GM21619 (cell line): ENCODE data around the gene SMYD4.
"Not testable (repeated sequence)": the region's sequence is repeated elsewhere in the genome, so short reads cannot be mapped to it uniquely, and the experiment has no call there.

Experiments used
- ATAC-seq: cut with Tn5 transposase; IDR thresholded peaks from one replicate; pipeline ENCODE4 v1.9.1; 2021; ENCODE audit not compliant: unreplicated experiment

The SMYD4 gene

GRCh38 chr17:1829592-1830257, at the start of gene SMYD4, which contains the start of gene RPA1:
Gene SMYD4 (minus strand): TSS chr17:1829902. CDS start chr17:1827994, 1,908 bp downstream.
Gene RPA1 (plus strand): TSS chr17:1830005. CDS start chr17:1830094, 89 bp downstream.
- ATAC-seq, result peak; percentile 68

DNA sequence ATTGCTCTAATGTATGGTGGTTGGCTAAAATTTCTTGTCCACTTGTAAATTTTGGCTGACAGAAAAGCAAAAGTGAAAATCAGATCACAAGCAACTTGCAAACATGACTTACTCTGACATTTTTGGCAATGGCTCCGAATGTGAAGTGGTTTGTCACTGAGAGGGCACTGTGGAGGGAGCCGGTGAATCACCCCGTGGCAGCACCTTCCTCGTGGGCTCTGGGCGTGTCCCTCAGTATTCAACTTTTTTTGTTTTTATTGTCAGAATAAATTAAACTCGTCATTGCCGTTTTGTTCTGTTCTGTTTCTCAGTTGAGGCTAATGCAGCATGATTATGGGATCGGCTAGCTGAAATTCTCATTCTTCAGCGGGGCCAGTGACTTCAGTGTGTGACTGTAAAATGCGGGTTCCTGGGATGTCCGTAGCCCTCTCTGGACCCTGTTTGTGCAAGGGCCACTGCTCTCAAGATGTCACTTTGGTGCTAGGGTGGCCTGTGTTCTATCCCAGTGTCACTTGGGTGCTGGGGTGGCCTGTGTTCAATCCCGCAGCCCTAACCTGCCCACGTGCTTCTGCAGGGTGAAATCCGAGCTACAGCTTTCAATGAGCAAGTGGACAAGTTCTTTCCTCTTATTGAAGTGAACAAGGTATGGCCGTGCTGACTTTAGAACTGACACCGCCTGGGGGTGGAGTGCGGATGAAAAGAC, 48.9 kb upstream of the SMYD4 start:
- no peak for ATAC-seq

GRCh38 chr17:1875597-1875996, 45.9 kb upstream of the SMYD4 start:
- no peak for ATAC-seq

DNA sequence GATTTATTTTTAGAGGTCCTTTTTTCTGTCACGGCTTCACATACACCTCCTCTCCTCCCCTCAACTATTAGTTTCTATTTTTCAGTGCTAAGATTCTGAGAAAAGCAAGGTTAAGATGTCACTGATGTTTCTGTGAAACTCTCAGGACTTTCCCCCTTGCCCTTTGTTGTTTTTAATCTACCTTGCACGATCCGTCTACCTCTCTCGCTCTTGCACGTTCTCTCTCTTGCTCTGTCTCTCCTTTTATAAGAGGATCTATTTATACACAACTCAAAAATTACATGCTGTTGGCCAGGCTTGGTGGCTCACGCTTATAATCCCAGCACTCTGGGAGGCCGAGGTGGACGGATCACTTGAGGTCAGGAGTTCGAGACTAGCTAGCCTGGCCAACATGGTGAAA, 43.7 kb upstream of the SMYD4 start:
- ATAC-seq, result no peak

DNA sequence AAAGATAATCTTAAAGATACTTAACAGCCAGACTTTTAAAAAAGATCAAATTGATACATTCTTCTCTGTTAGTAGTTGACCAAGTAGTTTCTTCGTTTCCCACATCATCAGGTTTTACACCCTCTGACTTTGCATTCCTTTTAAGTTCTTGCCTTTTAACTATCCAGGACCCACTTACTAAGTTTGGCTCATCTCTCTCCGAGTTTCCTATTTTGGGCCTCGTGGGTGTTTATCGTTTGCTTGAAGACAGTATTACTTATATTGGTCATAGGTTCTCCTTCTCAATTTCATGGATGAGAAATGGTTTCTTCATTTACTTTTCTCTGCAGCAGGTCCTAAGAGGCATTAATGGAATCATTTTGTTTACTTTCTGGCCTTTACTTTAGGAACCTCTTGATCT, 43.3 kb upstream of the SMYD4 start:
- no peak for ATAC-seq

GRCh38 chr17:1872254-1872653, 42.6 kb upstream of the SMYD4 start:
- no peak for ATAC-seq

- ATAC-seq, result no peak
These were observed 42.1 kb upstream of the SMYD4 start for GRCh38 chr17:1871756-1872155.

DNA sequence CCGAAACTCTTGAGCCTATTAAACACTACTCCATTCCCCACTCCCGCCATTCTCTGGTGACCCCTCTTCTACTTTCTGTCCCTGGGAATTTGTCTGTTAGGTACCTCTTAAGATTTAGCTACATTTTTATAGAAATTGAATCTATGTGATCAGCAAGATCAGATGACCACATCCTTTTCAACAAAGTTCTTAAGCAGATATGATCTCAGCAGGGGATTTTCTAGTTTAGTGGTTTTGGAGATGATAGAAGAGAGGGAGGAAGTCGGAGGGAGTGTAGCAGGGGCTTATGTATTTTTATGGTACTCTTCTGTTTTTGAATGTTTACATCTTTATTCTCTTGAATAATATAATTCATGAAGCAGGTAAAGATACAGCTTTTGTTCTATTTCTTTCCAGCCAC, 40.9 kb upstream of the SMYD4 start:
- ATAC-seq, result no peak

DNA sequence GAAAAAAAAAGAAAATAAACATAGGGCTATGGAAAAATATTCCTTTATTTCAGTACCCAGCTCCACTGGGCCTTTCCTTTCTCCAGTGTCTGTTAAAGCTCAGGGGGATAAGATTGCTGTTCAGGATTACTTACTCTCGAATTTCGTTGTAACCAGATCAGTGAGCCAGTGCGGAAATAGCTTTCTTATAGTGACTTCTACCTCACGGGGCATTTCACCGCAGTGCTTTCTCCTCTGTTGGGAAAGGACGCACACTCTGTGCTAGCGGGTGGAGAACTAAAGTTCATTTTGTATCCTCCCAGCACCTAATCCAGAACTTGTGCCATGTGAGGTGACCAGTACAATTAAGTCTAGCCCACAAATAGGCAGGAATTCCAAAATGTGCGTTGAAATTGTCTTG, 38.4 kb upstream of the SMYD4 start:
- no peak for ATAC-seq

DNA sequence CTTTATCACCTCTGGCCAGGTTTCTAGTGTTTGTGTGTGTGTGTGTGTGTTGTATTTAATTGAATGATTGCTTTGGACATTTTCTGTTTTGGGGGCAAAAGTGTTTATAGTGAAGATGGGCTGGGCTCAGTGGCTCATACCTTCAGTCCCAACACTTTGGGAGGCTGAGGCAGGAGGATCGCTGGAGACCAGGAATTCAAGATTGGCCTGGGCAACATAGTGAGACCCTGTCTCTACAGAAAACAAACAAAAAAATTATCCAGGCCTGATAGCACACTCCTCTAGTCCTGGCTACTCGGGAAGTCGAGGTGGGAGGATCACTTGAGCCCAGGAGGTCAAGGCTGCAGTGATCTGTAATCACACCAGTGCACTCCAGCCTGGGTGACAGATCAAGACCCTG, 37.6 kb upstream of the SMYD4 start:
- ATAC-seq, result no peak

GRCh38 chr17:1865252-1866037, 35.7 kb upstream of the SMYD4 start:
- no peak for ATAC-seq

- no peak for ATAC-seq
These were observed 31.8 kb upstream of the SMYD4 start for GRCh38 chr17:1861391-1862010.

DNA sequence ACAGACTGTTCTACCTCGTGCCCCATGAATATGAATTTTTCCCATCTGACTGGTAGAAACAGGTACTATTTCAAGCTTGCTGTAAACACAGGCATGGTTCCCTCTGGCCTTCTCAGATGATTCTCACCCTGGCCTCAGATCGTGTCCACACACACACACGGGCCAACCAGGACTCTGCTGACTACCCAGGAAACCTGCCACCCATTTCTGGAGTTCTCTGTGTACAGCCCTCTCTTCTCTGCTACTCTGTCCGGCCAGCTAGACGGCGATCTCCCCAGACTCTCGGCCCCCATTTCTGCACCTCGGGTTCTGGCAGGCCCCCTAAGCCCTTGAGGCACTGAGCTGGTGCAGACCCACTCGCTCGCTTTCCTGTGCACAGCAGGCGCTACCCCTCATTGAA, 31.3 kb upstream of the SMYD4 start:
- no peak for ATAC-seq

DNA sequence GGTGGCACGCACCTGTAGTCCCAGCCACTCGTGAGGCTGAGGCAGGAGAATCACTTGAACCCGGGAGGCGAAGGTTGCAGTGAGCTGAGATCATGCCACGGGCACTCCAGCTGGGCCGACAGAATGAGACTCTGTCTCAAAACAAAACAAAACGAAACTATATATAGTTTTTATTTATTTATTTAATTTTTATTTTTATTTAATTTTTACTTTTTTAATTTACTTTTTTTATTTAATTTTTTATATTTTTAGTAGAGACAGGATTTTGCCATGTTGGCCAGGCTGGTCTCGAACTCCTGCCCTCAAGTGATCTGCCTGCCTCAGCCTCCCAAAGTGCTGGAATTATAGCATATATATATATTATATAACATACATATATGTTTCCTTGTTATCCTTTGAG, 26.8 kb upstream of the SMYD4 start:
- not testable (repeated sequence) for ATAC-seq

- no peak for ATAC-seq
These were observed 24.0 kb upstream of the SMYD4 start for GRCh38 chr17:1853698-1854097.

GRCh38 chr17:1852327-1852726, 22.6 kb upstream of the SMYD4 start:
- ATAC-seq, result no peak

- ATAC-seq, result no peak
These were observed 17.5 kb upstream of the SMYD4 start for GRCh38 chr17:1847191-1847590.

GRCh38 chr17:1843947-1844346, 14.2 kb upstream of the SMYD4 start:
- ATAC-seq, result no peak

- no peak for ATAC-seq
These were observed 9.8 kb upstream of the SMYD4 start for GRCh38 chr17:1839516-1839915.

GRCh38 chr17:1834380-1835149, 4.9 kb upstream of the SMYD4 start:
- ATAC-seq, result peak; percentile 63

DNA sequence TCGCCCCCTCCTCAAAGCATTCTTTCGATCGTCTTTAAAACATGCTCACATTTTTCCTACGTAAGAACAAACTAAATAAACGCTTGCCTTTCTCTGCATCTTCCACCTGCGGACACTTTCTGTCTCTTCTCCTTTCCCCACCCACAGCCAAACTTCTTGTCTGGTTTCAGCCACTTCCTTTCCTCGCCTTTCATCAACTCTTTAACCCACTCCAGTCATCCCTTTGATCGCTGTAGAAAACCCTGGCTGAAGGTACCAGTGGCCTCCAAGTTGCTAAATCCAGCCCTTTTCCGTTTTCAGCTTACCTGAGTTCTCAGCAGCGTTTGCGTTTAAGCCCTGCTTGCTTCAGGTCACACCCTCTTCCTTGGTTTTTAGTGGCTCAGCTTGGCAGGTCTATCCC, 586 bp upstream of the SMYD4 start:
- no peak for ATAC-seq
